Common myeloid progenitor, CD34-positive (primary cell): Measurements from ENCODE around the gene ZDHHC14.
A peak's percentile ranks its signal among the peaks of the same experiment; 100 is the strongest.

Experiments used
- CTCF ChIA-PET: fragments of 350-600 bp; sonication (Branson Sonifier 250); formaldehyde crosslinking; loops from one replicate; lab custom pipeline; 2021; ENCODE audit warnings: antibody characterized with exemption; lab: Charles Lee
- POLR2A ChIA-PET: fragments of 350-600 bp; sonication (Branson Sonifier 250); formaldehyde crosslinking; loops from one replicate; lab custom pipeline; 2021; ENCODE audit warnings: antibody characterized with exemption; lab: Charles Lee
- DNase-seq, 3 donors: peaks; one replicate each; pipeline versions ENCODE4 v3.0.0 to v3.0.0-alpha.2; 2013
- H3K27ac ChIP-seq, 2 experiments: 1 replicate in 1 of 2; 2 replicates in 1 of 2; pipeline ENCODE4 v1.7.0; 2013; ENCODE audit warnings: inconsistent platforms in 2 of 2, low read length in 2 of 2, mild to moderate bottlenecking in 2 of 2, low read depth in 1 of 2, moderate library complexity in 1 of 2; ENCODE audit not compliant: severe bottlenecking in 2 of 2, insufficient read depth in 1 of 2, poor library complexity in 1 of 2
- H3K27me3 ChIP-seq, 5 experiments: replicated peaks in 2 of 5; 1 replicate in 3 of 5; 2 replicates in 2 of 5; pipeline versions ENCODE4 v1.6.1 to v1.7.0; 2013; ENCODE audit warnings: low read length in 4 of 5, mild to moderate bottlenecking in 2 of 5, moderate library complexity in 2 of 5, inconsistent platforms in 1 of 5; ENCODE audit not compliant: insufficient read depth in 5 of 5, control insufficient read depth in 4 of 5
- H3K36me3 ChIP-seq, 4 experiments: 1 replicate in 2 of 4; 2 replicates in 2 of 4; pipeline versions ENCODE4 v1.6.1 to v1.7.0; 2013; ENCODE audit warnings: low read length in 3 of 4, control low read depth in 1 of 4, mild to moderate bottlenecking in 1 of 4; ENCODE audit not compliant: control insufficient read depth in 4 of 4, insufficient read depth in 4 of 4
- H3K4me1 ChIP-seq, 4 experiments: 1 replicate in 3 of 4; 2 replicates in 1 of 4; pipeline versions ENCODE4 v1.6.1 to v1.7.1; 2013; ENCODE audit warnings: low read length in 3 of 4, mild to moderate bottlenecking in 3 of 4, control low read depth in 1 of 4, inconsistent platforms in 1 of 4, moderate library complexity in 1 of 4; ENCODE audit not compliant: control insufficient read depth in 4 of 4, insufficient read depth in 4 of 4; ENCODE audit errors: control extremely low read depth in 1 of 4
- H3K4me3 ChIP-seq, 7 experiments: 1 replicate in 4 of 7; 2 replicates in 3 of 7; pipeline versions ENCODE4 v1.5.1 to v1.7.0; 2013; ENCODE audit warnings: mild to moderate bottlenecking in 7 of 7, low read length in 6 of 7, moderate library complexity in 6 of 7, inconsistent platforms in 2 of 7, low read depth in 2 of 7, control low read depth in 1 of 7; ENCODE audit not compliant: insufficient read depth in 4 of 7, control insufficient read depth in 1 of 7; ENCODE audit errors: extremely low read depth in 1 of 7
- H3K9me3 ChIP-seq, 5 experiments: 1 replicate in 4 of 5; 2 replicates in 1 of 5; pipeline versions ENCODE4 v1.6.1 to v1.7.1; 2013; ENCODE audit warnings: low read length in 4 of 5, mild to moderate bottlenecking in 2 of 5, inconsistent platforms in 1 of 5, low read depth in 1 of 5, moderate library complexity in 1 of 5; ENCODE audit not compliant: control insufficient read depth in 4 of 5, insufficient read depth in 2 of 5; ENCODE audit errors: control extremely low read depth in 1 of 5
- WGBS: methylation state at CpG from one replicate; pipeline ENCODE4 v1.1.5; 2013; ENCODE audit not compliant: insufficient coverage; 5-methylcytosine and 5-hydroxymethylcytosine counted together

The ZDHHC14 gene

GRCh38 chr6:157520117-157520406, 139.1 kb downstream of the ZDHHC14 start:
- ChIA-PET POLR2A (no interaction called here), CTCF (interaction anchor here (1.5 kb wide), 1 partner anchor 16 kb away, joined by 4 read pairs; no protein-coding TSS in a partner anchor)
- WGBS = 90% methylated on average over 2 of the region's 2 CpGs
- Histone ChIP-seq H3K4me3 (no peak overlapping the region), H3K36me3 (no peaks in the 10 kb centered on the region), H3K4me1 (peaks cover 0 to 29% (median 16%) of the 10 kb centered on the region in 4 experiments), H3K27me3 (no peaks in the 10 kb centered on the region), H3K9me3 (peaks cover 0 to 6% (median 0%) of the 10 kb centered on the region in 5 experiments), H3K27ac (no peak overlapping the region)
- DNase-seq = no peak

GRCh38 chr6:157520596-157521361, 139.8 kb downstream of the ZDHHC14 start:
- H3K4me1 ChIP-seq = peaks cover 0 to 28% (median 13%) of the 10 kb centered on the region in 4 experiments
- H3K9me3 ChIP-seq = peaks cover 0 to 6% (median 0%) of the 10 kb centered on the region in 5 experiments
- no peaks in the 10 kb centered on the region for H3K36me3 ChIP-seq
- WGBS = 81% methylated on average over 4 of the region's 6 CpGs
- H3K27ac ChIP-seq = peak overlapping the region in 1 of 2 experiments; percentile 35
- DNase-seq = peak in 2 of 3 donors; percentile 39 to 47
- H3K27me3 ChIP-seq = no peaks in the 10 kb centered on the region
- POLR2A ChIA-PET = no interaction called here
- CTCF ChIA-PET = interaction anchor here (1.0 to 1.3 kb wide), 3 partner anchors 18 to 146 kb away, joined by 3 to 4 read pairs (median 3); no protein-coding TSS in a partner anchor
- H3K4me3 ChIP-seq = no peak overlapping the region

- no peak overlapping the region for H3K4me3 ChIP-seq
- DNase-seq = peak in 2 of 3 donors; percentile 49 to 56
- peaks cover 0 to 6% (median 0%) of the 10 kb centered on the region in 5 experiments for H3K9me3 ChIP-seq
- peak overlapping the region in 1 of 2 experiments; percentile 35 for H3K27ac ChIP-seq
- 100% methylated on average over 2 of the region's 10 CpGs for WGBS
- H3K4me1 ChIP-seq = peaks cover 0 to 26% (median 10%) of the 10 kb centered on the region in 4 experiments
- POLR2A ChIA-PET = interaction anchor here (0.7 kb wide), 1 partner anchor 24 kb away, joined by 9 read pairs; no protein-coding TSS in a partner anchor
- no peaks in the 10 kb centered on the region for H3K36me3 ChIP-seq
- no peaks in the 10 kb centered on the region for H3K27me3 ChIP-seq
- CTCF ChIA-PET = interaction anchor here (1.0 to 1.3 kb wide), 3 partner anchors 17 to 145 kb away, joined by 3 to 4 read pairs (median 3); no protein-coding TSS in a partner anchor
Observed at GRCh38 chr6:157521362-157522335, 140.7 kb downstream of the ZDHHC14 start.

GRCh38 chr6:157522472-157522871, 141.5 kb downstream of the ZDHHC14 start:
- H3K4me1 ChIP-seq = peaks cover 0 to 33% (median 15%) of the 10 kb centered on the region in 4 experiments
- no CpG with 5 or more reads among the region's 1 CpG for WGBS
- peaks cover 0 to 6% (median 0%) of the 10 kb centered on the region in 5 experiments for H3K9me3 ChIP-seq
- ChIA-PET CTCF (no interaction called here), POLR2A (no interaction called here)
- DNase-seq = no peak
- no peaks in the 10 kb centered on the region for H3K36me3 ChIP-seq
- no peaks in the 10 kb centered on the region for H3K27me3 ChIP-seq
- H3K27ac ChIP-seq = no peak overlapping the region
- no peak overlapping the region for H3K4me3 ChIP-seq

GRCh38 chr6:157524735-157525134, 143.7 kb downstream of the ZDHHC14 start:
- H3K4me3 ChIP-seq = no peak overlapping the region
- WGBS = no CpG with 5 or more reads among the region's 2 CpGs
- ChIA-PET CTCF (interaction anchor here (0.9 to 3.3 kb wide), 5 partner anchors 9 to 145 kb away, joined by 3 to 10 read pairs (median 3); no protein-coding TSS in a partner anchor), POLR2A (no interaction called here)
- H3K36me3 ChIP-seq = no peaks in the 10 kb centered on the region
- H3K9me3 ChIP-seq = peaks cover 0 to 6% (median 0%) of the 10 kb centered on the region in 5 experiments
- H3K27ac ChIP-seq = no peak overlapping the region
- peaks cover 5 to 49% (median 20%) of the 10 kb centered on the region in 4 experiments for H3K4me1 ChIP-seq
- H3K27me3 ChIP-seq = no peaks in the 10 kb centered on the region
- no peak for DNase-seq

GRCh38 chr6:157525292-157525889, 144.4 kb downstream of the ZDHHC14 start:
- Histone ChIP-seq H3K4me1 (peaks cover 5 to 42% (median 19%) of the 10 kb centered on the region in 4 experiments), H3K9me3 (peaks cover 0 to 6% (median 0%) of the 10 kb centered on the region in 5 experiments), H3K27me3 (no peaks in the 10 kb centered on the region), H3K4me3 (no peak overlapping the region), H3K27ac (no peak overlapping the region), H3K36me3 (no peaks in the 10 kb centered on the region)
- no peak for DNase-seq
- ChIA-PET POLR2A (no interaction called here), CTCF (interaction anchor here (0.9 to 3.3 kb wide), 5 partner anchors 8 to 144 kb away, joined by 3 to 10 read pairs (median 4); no protein-coding TSS in a partner anchor)
- WGBS = 97% methylated on average over 6 of the region's 7 CpGs
